Endodermal cell (in vitro differentiated cells): ENCODE data around the gene ATRNL1. TPM values are rescaled to one million over a fixed set of nuclear protein-coding genes. Genes with fewer than 3 reads are reported as not detected.

ENCODE experiments used
- DNase-seq: peaks from one replicate; pipeline ENCODE4 v3.0.0-alpha.2; 2017
- H3K27ac ChIP-seq: 2 replicates; pipeline ENCODE4 v1.5.1; 2013; ENCODE audit warnings: mild to moderate bottlenecking, low read depth, low read length, moderate library complexity
- H3K27me3 ChIP-seq: 2 replicates; pipeline ENCODE4 v1.6.1; 2013; ENCODE audit warnings: mild to moderate bottlenecking, low read length, moderate library complexity; ENCODE audit not compliant: insufficient read depth, control insufficient read depth, poor library complexity, severe bottlenecking
- H3K36me3 ChIP-seq: 2 replicates; pipeline ENCODE4 v1.7.0; 2013; ENCODE audit warnings: mild to moderate bottlenecking, low read length, moderate library complexity; ENCODE audit not compliant: control insufficient read depth, insufficient read depth
- H3K4me1 ChIP-seq: one replicate; pipeline ENCODE4 v1.7.0; 2013; ENCODE audit warnings: low read length; ENCODE audit not compliant: control insufficient read depth, insufficient read depth
- H3K4me3 ChIP-seq: 2 replicates; pipeline ENCODE4 v1.5.1; 2013; ENCODE audit warnings: mild to moderate bottlenecking, low read length, moderate library complexity
- H3K9ac ChIP-seq: 2 replicates; pipeline ENCODE4 v1.6.1; 2013; ENCODE audit warnings: mild to moderate bottlenecking, low read length, moderate library complexity; ENCODE audit not compliant: poor library complexity, severe bottlenecking; ENCODE audit errors: extremely low read depth
- H3K9me3 ChIP-seq: 2 replicates; pipeline ENCODE4 v1.6.1; 2013; ENCODE audit warnings: mild to moderate bottlenecking, low read length, moderate library complexity; ENCODE audit not compliant: control insufficient read depth
- H3K27ac Mint-ChIP-seq: 2 replicates; pipeline ENCODE4 v1.8.0; 2020; ENCODE audit warnings: mixed read lengths
- H3K27me3 Mint-ChIP-seq: 2 replicates; pipeline ENCODE4 v1.8.0; 2021; ENCODE audit warnings: mild to moderate bottlenecking, mixed read lengths; ENCODE audit not compliant: insufficient read depth
- H3K36me3 Mint-ChIP-seq: 2 replicates; pipeline ENCODE4 v1.8.0; 2020; ENCODE audit warnings: low read depth, mixed read lengths
- H3K4me1 Mint-ChIP-seq: 2 replicates; pipeline ENCODE4 v1.8.0; 2020; ENCODE audit warnings: mixed read lengths
- H3K4me3 Mint-ChIP-seq: 2 replicates; pipeline ENCODE4 v1.8.0; 2020; ENCODE audit warnings: mild to moderate bottlenecking, moderate library complexity, mixed read lengths
- H3K9me3 Mint-ChIP-seq: 2 replicates; pipeline ENCODE4 v1.8.0; 2020; ENCODE audit warnings: mild to moderate bottlenecking, mixed read lengths
- WGBS, 2 experiments: methylation state at CpG; one replicate each; pipeline versions ENCODE4 v1.1.5 to v1.1.7; 2013; ENCODE audit warnings: missing lambda C conversion rate in 2 of 2, mixed read lengths in 1 of 2; ENCODE audit not compliant: insufficient coverage in 1 of 2, insufficient read length in 1 of 2; 5-methylcytosine and 5-hydroxymethylcytosine counted together
- total RNA-seq, 2 donors: library from RNA; stranded (reverse); fragmentation: NEBNext Ultra II Directional in 1 of 2; extraction: Animal tissue kit (Norgen Biotek cat#: 25700) in 1 of 2; gene quantifications; 2 replicates in 1 of 2; 3 replicates in 1 of 2; pipeline ENCODE4 v1.2.1, GENCODE V29; 2021
- TF ChIP-seq, protein P1 (sequence below): fragments of 200-600 bp; sonication (generic); conservative IDR thresholded peaks from 2 replicates; pipeline ENCODE4 v1.5.0; 2021; ENCODE audit warnings: antibody characterized with exemption, mild to moderate bottlenecking

ATRNL1 gene
- total RNA-seq, 2 donors from 2014 or later: 8.0 to 9.0 TPM

DNA sequence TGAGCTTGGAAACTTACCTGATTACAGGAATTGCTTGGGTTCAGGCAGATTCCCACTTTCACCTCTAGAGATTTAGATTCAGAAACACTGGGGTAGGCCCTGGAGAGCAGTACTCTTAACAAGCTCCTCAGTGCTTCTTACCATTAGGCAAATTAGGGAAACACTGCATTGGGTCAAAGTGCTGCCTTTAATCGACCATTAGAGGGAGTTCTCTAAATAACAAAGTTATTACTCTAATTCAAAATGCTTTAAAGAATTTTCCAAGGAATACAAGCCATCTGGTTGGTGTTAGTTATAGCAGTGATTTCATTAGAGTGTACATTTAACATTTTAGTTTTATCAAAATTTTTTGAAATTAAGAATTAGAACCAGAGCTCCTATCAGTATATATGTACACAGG lies 855.3 kb downstream of the ATRNL1 start:
- Histone ChIP-seq H3K4me1 (no peaks in the 10 kb centered on the region), H3K27ac (no peak overlapping the region), H3K36me3 (no peaks in the 10 kb centered on the region), H3K4me3 (no peak overlapping the region), H3K9ac (no peak overlapping the region), H3K27me3 (no peaks in the 10 kb centered on the region), H3K9me3 (no peaks in the 10 kb centered on the region)
- H3K27me3 Mint-ChIP-seq: no peaks in the 10 kb centered on the region
- no peak for DNase-seq
- no peak overlapping the region for H3K4me3 Mint-ChIP-seq
- H3K4me1 Mint-ChIP-seq: peaks cover 29% of the 10 kb centered on the region
- no peaks in the 10 kb centered on the region for H3K9me3 Mint-ChIP-seq
- H3K27ac Mint-ChIP-seq: no peak overlapping the region
- TF ChIP-seq, protein P1, sequence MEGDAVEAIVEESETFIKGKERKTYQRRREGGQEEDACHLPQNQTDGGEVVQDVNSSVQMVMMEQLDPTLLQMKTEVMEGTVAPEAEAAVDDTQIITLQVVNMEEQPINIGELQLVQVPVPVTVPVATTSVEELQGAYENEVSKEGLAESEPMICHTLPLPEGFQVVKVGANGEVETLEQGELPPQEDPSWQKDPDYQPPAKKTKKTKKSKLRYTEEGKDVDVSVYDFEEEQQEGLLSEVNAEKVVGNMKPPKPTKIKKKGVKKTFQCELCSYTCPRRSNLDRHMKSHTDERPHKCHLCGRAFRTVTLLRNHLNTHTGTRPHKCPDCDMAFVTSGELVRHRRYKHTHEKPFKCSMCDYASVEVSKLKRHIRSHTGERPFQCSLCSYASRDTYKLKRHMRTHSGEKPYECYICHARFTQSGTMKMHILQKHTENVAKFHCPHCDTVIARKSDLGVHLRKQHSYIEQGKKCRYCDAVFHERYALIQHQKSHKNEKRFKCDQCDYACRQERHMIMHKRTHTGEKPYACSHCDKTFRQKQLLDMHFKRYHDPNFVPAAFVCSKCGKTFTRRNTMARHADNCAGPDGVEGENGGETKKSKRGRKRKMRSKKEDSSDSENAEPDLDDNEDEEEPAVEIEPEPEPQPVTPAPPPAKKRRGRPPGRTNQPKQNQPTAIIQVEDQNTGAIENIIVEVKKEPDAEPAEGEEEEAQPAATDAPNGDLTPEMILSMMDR: peak; percentile 80
- WGBS, 2 experiments: 17% methylated on average over 1 of the region's 1 CpG; no CpG with 5 or more reads in 1 of the 2 experiments
- H3K36me3 Mint-ChIP-seq: no peaks in the 10 kb centered on the region

DNA sequence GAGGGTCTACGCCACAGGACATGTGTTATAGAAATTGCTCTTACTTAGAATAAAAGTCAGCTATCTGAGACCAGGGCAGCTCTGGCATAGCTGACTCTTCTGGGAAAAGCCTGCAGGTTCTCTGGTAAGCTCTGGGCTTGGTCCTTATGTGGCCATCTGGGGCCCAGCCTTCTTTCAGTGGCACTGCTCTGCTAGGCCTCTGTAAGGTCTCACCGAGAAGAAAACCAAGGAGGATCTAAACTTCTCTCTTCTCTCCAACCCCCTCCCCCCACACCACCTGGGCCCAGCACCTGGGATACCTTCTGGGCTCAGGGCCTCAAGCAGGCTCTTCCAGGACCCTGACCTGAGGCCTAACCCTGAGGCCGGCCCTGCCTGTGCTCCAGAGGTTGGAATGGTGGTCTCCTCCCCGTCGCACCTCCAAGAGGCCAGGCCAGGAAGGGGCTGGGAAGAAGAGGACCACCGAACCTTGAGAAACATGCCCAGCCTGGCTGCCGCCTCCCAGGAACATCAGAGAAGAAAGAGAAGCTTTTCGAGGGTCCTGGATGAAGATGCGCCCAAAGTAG lies 856.2 kb downstream of the ATRNL1 start:
- Mint-ChIP-seq H3K4me1 (peaks cover 33% of the 10 kb centered on the region), H3K4me3 (no peak overlapping the region), H3K27me3 (no peaks in the 10 kb centered on the region), H3K9me3 (no peaks in the 10 kb centered on the region), H3K27ac (no peak overlapping the region), H3K36me3 (no peaks in the 10 kb centered on the region)
- TF ChIP-seq, protein P1: no peak
- Histone ChIP-seq H3K4me1 (no peaks in the 10 kb centered on the region), H3K27ac (no peak overlapping the region), H3K9ac (no peak overlapping the region), H3K27me3 (no peaks in the 10 kb centered on the region), H3K9me3 (no peaks in the 10 kb centered on the region), H3K4me3 (no peak overlapping the region), H3K36me3 (no peaks in the 10 kb centered on the region)
- no peak for DNase-seq
- WGBS, 2 experiments: 90 to 100% methylated on average over 2 to 9 of the region's 9 CpGs

DNA sequence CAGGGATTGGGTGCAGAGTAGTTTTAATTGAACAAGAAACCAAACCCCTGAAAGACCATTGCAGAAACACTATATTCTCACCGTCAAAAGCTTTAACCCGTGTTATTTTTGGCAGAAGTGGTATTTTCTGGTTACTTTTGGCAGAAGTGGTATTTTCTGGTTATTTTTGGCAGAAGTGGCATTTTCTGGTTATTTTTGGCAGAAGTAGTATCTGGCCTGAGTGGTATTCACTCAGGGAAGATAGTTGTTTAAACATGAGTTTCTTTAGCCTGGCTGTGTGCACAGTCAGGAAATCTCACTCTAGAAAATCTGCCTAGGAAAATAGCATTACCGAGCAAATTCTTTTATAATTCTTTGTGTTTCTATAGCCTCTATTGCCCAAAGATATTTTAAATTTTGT lies 857.2 kb downstream of the ATRNL1 start:
- TF ChIP-seq, protein P1: no peak
- Mint-ChIP-seq H3K27ac (no peak overlapping the region), H3K36me3 (no peaks in the 10 kb centered on the region), H3K4me3 (no peak overlapping the region), H3K27me3 (no peaks in the 10 kb centered on the region), H3K4me1 (peaks cover 33% of the 10 kb centered on the region), H3K9me3 (no peaks in the 10 kb centered on the region)
- H3K4me3 ChIP-seq: no peak overlapping the region
- H3K27me3 ChIP-seq: no peaks in the 10 kb centered on the region
- 93 to 100% methylated on average over 2 to 3 of the region's 3 CpGs for WGBS, 2 experiments
- no peak overlapping the region for H3K27ac ChIP-seq
- no peaks in the 10 kb centered on the region for H3K4me1 ChIP-seq
- H3K9ac ChIP-seq: no peak overlapping the region
- DNase-seq: no peak
- H3K36me3 ChIP-seq: no peaks in the 10 kb centered on the region
- no peaks in the 10 kb centered on the region for H3K9me3 ChIP-seq
